Activated T-cell treated with anti-CD3 and anti-CD28 coated beads for 48 hours (primary cell): Measurements from ENCODE around the gene CHRNA4.
"Not testable (repeated sequence)": the region's sequence is repeated elsewhere in the genome, so short reads cannot be mapped to it uniquely, and the experiment has no call there.

Experiments
- DNase-seq: peaks from one replicate; pipeline ENCODE4 v3.0.0-alpha.2; 2020; ENCODE audit warnings: low read depth

Gene CHRNA4

GRCh38 chr20:63348828-63349515 is 12.2 kb downstream of the CHRNA4 start:
- DNase-seq = no peak

GRCh38 chr20:63347950-63348827 is 13.0 kb downstream of the CHRNA4 start:
- no peak for DNase-seq

GRCh38 chr20:63347081-63347741 is 13.9 kb downstream of the CHRNA4 start:
- DNase-seq = no peak

GRCh38 chr20:63346131-63347080 is 14.7 kb downstream of the CHRNA4 start:
- DNase-seq = no peak

GRCh38 chr20:63345328-63346100 is 15.6 kb downstream of the CHRNA4 start:
- no peak for DNase-seq

GRCh38 chr20:63344616-63345327 is 16.4 kb downstream of the CHRNA4 start:
- DNase-seq = no peak

GRCh38 chr20:63343460-63344445 is 17.4 kb downstream of the CHRNA4 start:
- no peak for DNase-seq

- no peak for DNase-seq
Observed at GRCh38 chr20:63342561-63343459, 18.3 kb downstream of the CHRNA4 start.

- not testable (repeated sequence) for DNase-seq
Observed at GRCh38 chr20:63340158-63340688, 20.9 kb downstream of the CHRNA4 start.

- not testable (repeated sequence) for DNase-seq
Observed at GRCh38 chr20:63339154-63340094, 21.7 kb downstream of the CHRNA4 start.

GRCh38 chr20:63337786-63338420 is 23.2 kb downstream of the CHRNA4 start:
- no peak for DNase-seq

GRCh38 chr20:63336232-63336752 is 24.9 kb downstream of the CHRNA4 start:
- no peak for DNase-seq

- DNase-seq = no peak
Observed at GRCh38 chr20:63335711-63336110, 25.4 kb downstream of the CHRNA4 start.

GRCh38 chr20:63335060-63335459 is 26.1 kb downstream of the CHRNA4 start:
- DNase-seq = not testable (repeated sequence)

GRCh38 chr20:63334356-63334755 is 26.8 kb downstream of the CHRNA4 start:
- no peak for DNase-seq
